K562 (cell line): Measurements from ENCODE around the gene BCAS3. TPM values are rescaled to one million over a fixed set of nuclear protein-coding genes. Genes with fewer than 3 reads are reported as not detected.
A peak's percentile ranks its signal among the peaks of the same experiment; 100 is the strongest.

Experiments used
- ATAC-seq: fragments of 200-7000 bp; cut with Tn5 transposase; 3 replicates; pipeline ENCODE4 v1.9.1; 2020; ENCODE audit warnings: moderate library complexity
- BruUV-seq: library from RNA; stranded (reverse); fragments of 400-500 nt; replicated peaks from 2 replicates; lab custom pipeline; 2021; lab: Mats Ljungman, UMichigan
- CTCF ChIA-PET: fragments of 300-600 bp; formaldehyde crosslinking; extraction: SDS; loops from one replicate; lab custom pipeline; 2021; ENCODE audit warnings: low intra/inter-chr PET ratio; lab: Yijun Ruan, JAX
- POLR2A ChIA-PET: fragments of 300-600, 350-650 bp; sonication (Branson Sonifier 250); formaldehyde crosslinking; extraction: SDS; loops from one replicate; lab custom pipeline; 2021; ENCODE audit warnings: antibody characterized with exemption, inconsistent platforms; lab: Yijun Ruan, JAX
- DNase-seq, 4 experiments: peaks; one replicate each; pipeline versions ENCODE4 v3.0.0 to v3.0.0-alpha.2; 2011 to 2018; ENCODE audit warnings: low spot score in 3 of 4, mixed read lengths in 3 of 4; ENCODE audit errors: extremely low read depth in 1 of 4
- FAIRE-seq: peaks from 2 replicates; lab custom pipeline; 2011; peaks lifted over from hg19 to GRCh38; lab: Jason Lieb, UNC
- H2AFZ ChIP-seq: 2 replicates; pipeline ENCODE4 v1.6.0; 2011; ENCODE audit warnings: low read depth, low read length, control low read depth, inconsistent platforms
- H3K27ac ChIP-seq: fragments of 200-600 bp; 3 replicates; pipeline ENCODE4 v1.8.0; 2011; ENCODE audit warnings: low read depth, mild to moderate bottlenecking, control low read depth, inconsistent platforms, low read length, moderate library complexity, mixed read lengths; ENCODE audit errors: extremely low read depth
- H3K27me3 ChIP-seq, 2 experiments: fragments of 300-600 bp in 1 of 2; 2 replicates in 1 of 2; 3 replicates in 1 of 2; pipeline versions ENCODE4 v1.6.0 to v1.8.0; 2011; ENCODE audit warnings: inconsistent platforms in 2 of 2, low read length in 2 of 2, mild to moderate bottlenecking in 1 of 2, mixed read lengths in 1 of 2, moderate library complexity in 1 of 2; ENCODE audit not compliant: control insufficient read depth in 2 of 2, insufficient read depth in 2 of 2
- H3K36me3 ChIP-seq: fragments of 300-600 bp; 3 replicates; pipeline ENCODE4 v1.8.0; 2011; ENCODE audit warnings: mild to moderate bottlenecking, low read length, inconsistent platforms; ENCODE audit not compliant: control insufficient read depth, insufficient read depth
- H3K4me1 ChIP-seq, 2 experiments: fragments of 200-600 bp in 1 of 2; replicated peaks in 1 of 2; 2 replicates in 1 of 2; 3 replicates in 1 of 2; pipeline versions ENCODE4 v1.5.1 to v1.8.0; 2011; ENCODE audit warnings: inconsistent platforms in 2 of 2, low read length in 2 of 2, mild to moderate bottlenecking in 1 of 2, mixed read lengths in 1 of 2, moderate library complexity in 1 of 2; ENCODE audit not compliant: control insufficient read depth in 2 of 2, insufficient read depth in 2 of 2
- H3K4me2 ChIP-seq: 2 replicates; pipeline ENCODE4 v1.6.1; 2011; ENCODE audit warnings: low read length, control low read depth, inconsistent platforms, mixed read lengths; ENCODE audit not compliant: insufficient read depth
- H3K4me3 ChIP-seq: fragments of 200-600 bp; sonication (generic), shearing (Covaris generic); 2 replicates; pipeline ENCODE4 v1.5.1; 2016; ENCODE audit warnings: control low read depth, inconsistent platforms
- H3K79me2 ChIP-seq: fragments of 200-600 bp; 3 replicates; pipeline ENCODE4 v1.8.0; 2011; ENCODE audit warnings: low read length, inconsistent platforms; ENCODE audit not compliant: control insufficient read depth, insufficient read depth
- H3K9ac ChIP-seq, 2 experiments: 2 replicates each; pipeline versions ENCODE4 v1.6.0 to v1.6.1; 2011; ENCODE audit warnings: low read depth in 2 of 2, low read length in 2 of 2, control low read depth in 1 of 2, inconsistent platforms in 1 of 2, mild to moderate bottlenecking in 1 of 2, mixed read lengths in 1 of 2; ENCODE audit not compliant: insufficient read depth in 1 of 2
- H3K9me1 ChIP-seq: one replicate; pipeline ENCODE4 v1.6.0; 2011; ENCODE audit warnings: inconsistent platforms, mild to moderate bottlenecking, low read length, moderate library complexity; ENCODE audit not compliant: control insufficient read depth, insufficient read depth
- H3K9me3 ChIP-seq: replicated peaks from 2 replicates; pipeline ENCODE4 v1.5.1; 2011; ENCODE audit warnings: low read depth, low read length, inconsistent platforms; ENCODE audit not compliant: control insufficient read depth, insufficient read depth
- H4K20me1 ChIP-seq: replicated peaks from 2 replicates; pipeline ENCODE4 v1.6.1; 2011; ENCODE audit warnings: low read length, inconsistent platforms, mixed read lengths; ENCODE audit not compliant: control insufficient read depth, insufficient read depth
- CHD2 ChIP-seq: IDR thresholded peaks from 2 replicates; pipeline ENCODE4 v1.6.1; 2011; ENCODE audit warnings: low read depth, low read length
- ELF2 ChIP-seq: fragments of 250-450 bp; sonication (Bioruptor Pico); IDR thresholded peaks from 2 replicates; pipeline ENCODE4 v1.5.0; 2021; ENCODE audit warnings: mild to moderate bottlenecking
- MEF2D ChIP-seq: conservative IDR thresholded peaks from 2 replicates; pipeline ENCODE4 v1.6.1; 2016; ENCODE audit warnings: low read depth, missing genetic modification characterization, missing compliant biosample characterization
- SMC3 ChIP-seq: conservative IDR thresholded peaks from 2 replicates; pipeline ENCODE4 v1.6.1; 2011; ENCODE audit warnings: low read depth, low read length, improper control_type of control experiment; ENCODE audit not compliant: insufficient read depth
- ZNF699 ChIP-seq: fragments of 250-450 bp; sonication (Bioruptor Pico); IDR thresholded peaks from 2 replicates; pipeline ENCODE4 v1.8.0; 2021; ENCODE audit warnings: mild to moderate bottlenecking, moderate library complexity; ENCODE audit not compliant: insufficient replicate concordance
- WGBS: fragments of 100-300 bp; shearing (Covaris generic); methylation state at CpG from one replicate; pipeline ENCODE4 v1.1.6; 2016; ENCODE audit warnings: low coverage, mixed read lengths; ENCODE audit not compliant: insufficient coverage; ENCODE audit errors: missing lambda C conversion rate; 5-methylcytosine and 5-hydroxymethylcytosine counted together
- in situ Hi-C: fragments of 300-500 bp; cut with MboI; formaldehyde crosslinking; loops from 4 replicates; pipeline ENCODE4 v1.15.0; 2018; ENCODE audit warnings: inconsistent platforms, mixed read lengths
- intact Hi-C: fragments of 100-400 bp; cut with micrococcal nuclease; formaldehyde crosslinking; loops from 2 replicates; pipeline ENCODE4 v1.14.2; 2022
- polyA plus RNA-seq, 8 experiments: library from polyadenylated mRNA; depleted of rRNA in 4 of 8; stranded (reverse) in 5 of 8; unstranded in 3 of 8; fragments of >200 nt; fragmentation: Nextera tagmentation in 2 of 8; fragmentation: Illumina TruSeq in 1 of 8; extraction: Ambion mirVana in 2 of 8; extraction: Trizol in 1 of 8; gene quantifications; 2 replicates each; pipeline versions ENCODE4 v1.2.1 to v1.2.3, GENCODE V29; 2011 to 2014; ENCODE audit warnings: inconsistent platforms in 1 of 8, missing spikeins in 1 of 8
- total RNA-seq, 7 experiments: library from RNA; depleted of rRNA in 6 of 7; stranded (reverse); fragments of >200 nt in 6 of 7; fragmentation: Illumina TruSeq in 2 of 7; extraction: Trizol in 2 of 7; gene quantifications; 2 replicates each; pipeline versions ENCODE4 v1.2.1 to v1.2.3, GENCODE V29; 2011 to 2021; ENCODE audit warnings: low replicate concordance in 1 of 7
- TF ChIP-seq, protein P1 (sequence below), 3 experiments: fragments of 200-800 bp in 1 of 3; fragments of 250-450 bp in 1 of 3; fragments of 450-650 bp in 1 of 3; sonication (Bioruptor Pico) in 1 of 3; sonication (Bioruptor generic) in 1 of 3; formaldehyde crosslinking in 1 of 3; IDR thresholded peaks; 2 replicates each; pipeline versions ENCODE4 v1.6.1 to v1.8.0; 2016 to 2022; ENCODE audit warnings: mild to moderate bottlenecking in 2 of 3, missing genetic modification characterization in 2 of 3, missing compliant biosample characterization in 1 of 3, moderate library complexity in 1 of 3

The BCAS3 gene
- total and polyA plus RNA-seq, 9 of the 15 experiments (the other 6 are each of a cell fraction or from before 2014, with no cell fraction given): 1.9 to 5.5 (median 3.5) TPM

DNA sequence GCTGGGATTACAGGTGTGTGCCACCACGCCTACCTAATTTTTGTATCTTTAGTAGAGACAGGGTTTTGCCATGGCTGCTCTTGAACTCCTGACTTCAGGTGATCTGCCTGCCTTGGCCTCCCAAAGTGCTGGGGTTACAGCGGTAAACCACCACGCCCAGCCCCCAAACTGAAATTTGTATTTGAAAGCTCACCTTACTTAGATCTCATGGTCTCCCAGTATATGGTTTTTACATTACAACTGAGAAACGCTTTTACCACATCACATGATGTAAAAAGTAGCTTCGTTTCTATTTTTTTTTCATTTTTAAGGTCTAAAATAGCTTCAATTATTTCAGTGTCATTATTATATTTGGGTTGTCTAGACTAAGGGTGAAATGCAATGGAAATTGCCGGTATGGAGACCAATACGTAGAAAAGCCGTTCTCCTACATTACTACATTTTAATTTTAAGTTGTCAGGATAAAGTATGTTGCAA, 93.3 kb downstream of the BCAS3 start:
- Histone ChIP-seq H3K4me3 (no peak overlapping the region), H2AFZ (no peak overlapping the region), H3K4me2 (no peak overlapping the region), H3K36me3 (no peaks in the 10 kb centered on the region), H3K4me1 (no peaks in the 10 kb centered on the region; a peak in 1 of 5 replicates), H4K20me1 (no peaks in the 10 kb centered on the region), H3K9me1 (no peaks in the 10 kb centered on the region), H3K27me3 (no peaks in the 10 kb centered on the region; a peak in 1 of 5 replicates), H3K9me3 (no peaks in the 10 kb centered on the region), H3K27ac (no peak overlapping the region), H3K79me2 (no peaks in the 10 kb centered on the region), H3K9ac (no peak overlapping the region)
- POLR2A ChIA-PET: interaction anchor here (1.1 kb wide), 1 partner anchor 9 kb away, joined by 3 read pairs; no protein-coding TSS in a partner anchor
- BruUV-seq: no TSS peak
- in situ Hi-C loops: no loop called here
- intact Hi-C loops: no loop called here
- WGBS: 9% methylated on average over 8 of the region's 8 CpGs
- no peak for FAIRE-seq
- TF ChIP-seq MEF2D (tag): no peak
- TF ChIP-seq ELF2 (CRISPR knock-in tag): no peak
- no peak for TF ChIP-seq CHD2
- no peak for TF ChIP-seq ZNF699 (CRISPR knock-in tag)
- TF ChIP-seq, protein P1, sequence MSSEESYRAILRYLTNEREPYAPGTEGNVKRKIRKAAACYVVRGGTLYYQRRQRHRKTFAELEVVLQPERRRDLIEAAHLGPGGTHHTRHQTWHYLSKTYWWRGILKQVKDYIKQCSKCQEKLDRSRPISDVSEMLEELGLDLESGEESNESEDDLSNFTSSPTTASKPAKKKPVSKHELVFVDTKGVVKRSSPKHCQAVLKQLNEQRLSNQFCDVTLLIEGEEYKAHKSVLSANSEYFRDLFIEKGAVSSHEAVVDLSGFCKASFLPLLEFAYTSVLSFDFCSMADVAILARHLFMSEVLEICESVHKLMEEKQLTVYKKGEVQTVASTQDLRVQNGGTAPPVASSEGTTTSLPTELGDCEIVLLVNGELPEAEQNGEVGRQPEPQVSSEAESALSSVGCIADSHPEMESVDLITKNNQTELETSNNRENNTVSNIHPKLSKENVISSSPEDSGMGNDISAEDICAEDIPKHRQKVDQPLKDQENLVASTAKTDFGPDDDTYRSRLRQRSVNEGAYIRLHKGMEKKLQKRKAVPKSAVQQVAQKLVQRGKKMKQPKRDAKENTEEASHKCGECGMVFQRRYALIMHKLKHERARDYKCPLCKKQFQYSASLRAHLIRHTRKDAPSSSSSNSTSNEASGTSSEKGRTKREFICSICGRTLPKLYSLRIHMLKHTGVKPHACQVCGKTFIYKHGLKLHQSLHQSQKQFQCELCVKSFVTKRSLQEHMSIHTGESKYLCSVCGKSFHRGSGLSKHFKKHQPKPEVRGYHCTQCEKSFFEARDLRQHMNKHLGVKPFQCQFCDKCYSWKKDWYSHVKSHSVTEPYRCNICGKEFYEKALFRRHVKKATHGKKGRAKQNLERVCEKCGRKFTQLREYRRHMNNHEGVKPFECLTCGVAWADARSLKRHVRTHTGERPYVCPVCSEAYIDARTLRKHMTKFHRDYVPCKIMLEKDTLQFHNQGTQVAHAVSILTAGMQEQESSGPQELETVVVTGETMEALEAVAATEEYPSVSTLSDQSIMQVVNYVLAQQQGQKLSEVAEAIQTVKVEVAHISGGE (CRISPR knock-in tag; IDR thresholded peaks at IDR 0.05): peak in 1 of 3 experiments; percentile 90; a peak in 2 of 6 replicates
- no peak for TF ChIP-seq SMC3
- no peak for DNase-seq
- ATAC-seq: no peak
- CTCF ChIA-PET: no interaction called here
